ENCODE results near the gene PHF12. TPM values are rescaled to one million over a fixed set of nuclear protein-coding genes. Genes with fewer than 3 reads are reported as not detected.
A peak's percentile ranks its signal among the peaks of the same experiment; 100 is the strongest.

PHF12 gene
- total RNA-seq (2021; fragmentation: NEBNext Ultra II Directional; extraction: Animal tissue kit (Norgen Biotek cat#: 25700)): 57.7 and 65.7 TPM in 2 replicates
- polyA plus RNA-seq (2011; rRNA removed): 38.8 and 74.8 TPM in 2 replicates
- 35.5 TPM for polyA plus RNA-seq (2011; cell fraction: cytosol; rRNA removed)
- polyA plus RNA-seq (2011; cell fraction: nucleus; rRNA removed): 143 TPM
- 54.3 to 66.0 TPM (median 57.0 TPM) in 4 replicates for polyA plus RNA-seq (2012, experiment 1 of 2)
- 18.9 TPM for polyA plus RNA-seq (2012, experiment 2 of 2)
- 30.5 TPM for polyA plus RNA-seq (2013, experiment 1 of 2)
- polyA plus RNA-seq (2013, experiment 2 of 2): 27.9 TPM
- 52.7 and 53.4 TPM in 2 replicates for polyA minus RNA-seq (2011; rRNA and poly(A)+ RNA removed)
- polyA minus RNA-seq (2011; cell fraction: cytosol; rRNA and poly(A)+ RNA removed): 41.7 TPM
- polyA minus RNA-seq (2011; cell fraction: nucleus; rRNA and poly(A)+ RNA removed): 69.0 TPM
- long read RNA-seq, experiment 1, full-length matches to known transcripts: 4 of 42 reads
- long read RNA-seq, experiment 1, partial matches to known transcripts: 21 of 42 reads
- long read RNA-seq, experiment 1, other reads (novel, unspliced or antisense): 17 of 42 reads
- long read RNA-seq, experiment 2, partial matches to known transcripts: 1 of 2 reads
- long read RNA-seq, experiment 2, other reads (novel, unspliced or antisense): 1 of 2 reads

DNA sequence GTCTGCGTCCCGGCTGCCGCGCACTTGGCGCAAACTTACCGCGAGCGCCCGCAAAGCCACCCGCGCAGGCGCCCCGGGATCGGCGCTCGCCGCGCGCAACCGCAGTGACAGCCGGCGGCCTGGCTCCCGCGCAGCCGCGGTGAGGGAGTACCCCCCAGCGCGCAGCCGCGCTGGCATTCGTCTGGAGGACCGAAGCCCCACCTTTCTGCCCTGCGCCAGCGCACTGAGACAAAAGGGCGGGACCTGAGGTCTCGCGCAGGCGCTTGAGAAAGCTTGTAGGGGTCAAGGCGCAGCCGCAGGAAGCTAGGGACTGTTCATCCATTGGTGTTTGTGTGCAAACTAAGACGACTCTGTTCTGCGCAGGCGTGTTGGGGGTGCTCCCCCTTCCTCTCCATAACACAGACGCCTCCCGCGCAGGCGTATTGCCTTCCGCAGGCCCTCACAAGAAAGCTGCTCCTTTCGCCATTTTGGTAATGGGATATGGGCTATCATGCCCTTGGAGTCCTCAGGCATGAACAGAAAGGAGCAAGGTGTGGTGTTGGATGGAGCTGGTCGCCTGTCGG is at the start of gene PHF12:
Gene PHF12 (minus strand): TSS at position 91 of the 563 bp plus-strand sequence. CDS start 558 bp downstream, outside the sequence.
- peaks cover 0 to 6% (median under 1%) of the 10 kb centered on the region in 4 experiments; a peak in 2 of 8 replicates for H3K36me3 ChIP-seq (ENCODE audit: control insufficient read depth in 2 of 4, insufficient read depth in 4 of 4, low read length in 3 of 4)
- peak within 1 kb of the TSS; percentile 88; the same call in 1 of the 2 replicates for H2AK5ac ChIP-seq (ENCODE audit: low read depth, low read length)
- H3K23ac ChIP-seq (ENCODE audit: insufficient read length): no peak within 1 kb of the TSS
- peak within 1 kb of the TSS; percentile 65 for H4K5ac ChIP-seq (ENCODE audit: insufficient read length, low read depth, low read length)
- FAIRE-seq (peak; percentile 93), DNase-seq (ENCODE audit: low read depth in 1 of 2, low spot score in 2 of 2) (peak; percentile 97 to 100)
- peaks cover 9% of the 10 kb centered on the region for H3K23me2 ChIP-seq (ENCODE audit: low read depth, low read length)
- H3K4ac ChIP-seq (replicated peaks; ENCODE audit: insufficient read length, low read depth, low read length): peak within 1 kb of the TSS; percentile 80
- H2BK120ac ChIP-seq (replicated peaks; ENCODE audit: low read depth, low read length): peak within 1 kb of the TSS; percentile 51
- no peaks in the 10 kb centered on the region for H3K27me3 ChIP-seq (replicated peaks in 1 of 4; ENCODE audit: control insufficient read depth in 3 of 4, extremely low read depth in 1 of 4, insufficient read depth in 3 of 4, low read length in 3 of 4)
- H3K4me2 ChIP-seq (ENCODE audit: insufficient read depth in 1 of 2, low read depth in 2 of 2, low read length in 2 of 2): peak within 1 kb of the TSS; percentile 95 to 99
- peak within 1 kb of the TSS; percentile 36; the same call in 1 of the 2 replicates for H2AFZ ChIP-seq (ENCODE audit: low read length)
- peaks cover 26 to 43% of the 10 kb centered on the region in 2 experiments for H3K79me2 ChIP-seq (ENCODE audit: control insufficient read depth in 1 of 2, insufficient read depth in 2 of 2, low read length in 2 of 2)
- no peaks in the 10 kb centered on the region; the same call in 1 of the 2 replicates for H3K79me1 ChIP-seq (ENCODE audit: low read depth, low read length)
- ChIA-PET CTCF (ENCODE audit: partially characterized antibody) (interaction anchor here (4.8 to 15.6 kb wide), 2 partner anchors 12 to 164 kb away, joined by 62 to 548 read pairs; no protein-coding TSS in a partner anchor), POLR2A (ENCODE audit: partially characterized antibody) (interaction anchor here (0.6 to 4.1 kb wide), 23 partner anchors 8 to 342 kb away, joined by 3 to 37 read pairs (median 3); partner anchors contain the start of genes FLOT2, NEK8, NUFIP2 and PROCA1)
- peaks cover 2% of the 10 kb centered on the region in 2 experiments for H4K20me1 ChIP-seq (replicated peaks in 1 of 2; ENCODE audit: control insufficient read depth in 1 of 2, insufficient read depth in 2 of 2, low read length in 2 of 2)
- peak within 1 kb of the TSS; percentile 92 for H3K27ac ChIP-seq (ENCODE audit: low read depth, low read length)
- WGBS, 2 experiments (ENCODE audit: extremely low coverage in 1 of 2, insufficient coverage in 1 of 2, insufficient read length in 1 of 2, insufficient replicate concordance in 2 of 2, low coverage in 1 of 2, low lambda C conversion rate in 2 of 2, missing lambda C conversion rate in 1 of 2): 1% methylated on average over 16 of the region's 51 CpGs; no CpG with 5 or more reads in 1 of the 2 experiments
- peak within 1 kb of the TSS; percentile 83 for H3K56ac ChIP-seq (replicated peaks; ENCODE audit: insufficient read length, low read depth, low read length)
- peak within 1 kb of the TSS; percentile 93; the same call in 1 of the 2 replicates for H2BK15ac ChIP-seq (ENCODE audit: low read length)
- H3K4me3 ChIP-seq (ENCODE audit: extremely low read depth in 1 of 4, insufficient read depth in 2 of 4, low read depth in 3 of 4, low read length in 4 of 4): peak within 1 kb of the TSS; percentile 68 to 97 (median 94)
- H2BK20ac ChIP-seq (ENCODE audit: low read length): no peak within 1 kb of the TSS
- peaks cover 9 to 24% (median 13%) of the 10 kb centered on the region in 4 experiments; a peak in 5 of 7 replicates for H3K4me1 ChIP-seq (replicated peaks in 1 of 4; ENCODE audit: control insufficient read depth in 3 of 4, insufficient read depth in 4 of 4, low read length in 3 of 4)
- H3K9ac ChIP-seq (replicated peaks in 1 of 4; ENCODE audit: extremely low read depth in 1 of 4, low read depth in 3 of 4, low read length in 3 of 4): peak within 1 kb of the TSS; percentile 81 to 89 (median 84)
- H2BK5ac ChIP-seq (ENCODE audit: low read depth, low read length): peak within 1 kb of the TSS; percentile 93
- H4K91ac ChIP-seq (replicated peaks; ENCODE audit: insufficient read length, low read length): peak within 1 kb of the TSS; percentile 79
- H4K8ac ChIP-seq (ENCODE audit: extremely low read depth, insufficient read depth, low read length): peak within 1 kb of the TSS; percentile 93
- peak within 1 kb of the TSS; percentile 75 for H3K18ac ChIP-seq (ENCODE audit: extremely low read depth, low read length)
- H3K14ac ChIP-seq (ENCODE audit: insufficient read length): no peak within 1 kb of the TSS
- peak within 1 kb of the TSS; percentile 81 for H2BK12ac ChIP-seq (ENCODE audit: low read depth, low read length)
- no peaks in the 10 kb centered on the region for H3K9me3 ChIP-seq (ENCODE audit: insufficient read depth in 2 of 2, low read depth in 1 of 2, low read length in 1 of 2)
- no peak for TF ChIP-seq CBX5 (IDR thresholded peaks at IDR 0.05; ENCODE audit: low read depth, low read length)
- TF ChIP-seq SRF (IDR thresholded peaks at IDR 0.05; ENCODE audit: low read depth, low read length): no peak
- no peak for TF ChIP-seq CEBPB (IDR thresholded peaks at IDR 0.05; ENCODE audit: low read depth, low read length)
- TF ChIP-seq GTF2F1 (IDR thresholded peaks at IDR 0.05; ENCODE audit: borderline replicate concordance, low read depth, low read length): no peak
- TF ChIP-seq SP4 (IDR thresholded peaks at IDR 0.05; ENCODE audit: low read length): peak; percentile 89; the same call in 1 of the 2 replicates
- TF ChIP-seq, protein P1, sequence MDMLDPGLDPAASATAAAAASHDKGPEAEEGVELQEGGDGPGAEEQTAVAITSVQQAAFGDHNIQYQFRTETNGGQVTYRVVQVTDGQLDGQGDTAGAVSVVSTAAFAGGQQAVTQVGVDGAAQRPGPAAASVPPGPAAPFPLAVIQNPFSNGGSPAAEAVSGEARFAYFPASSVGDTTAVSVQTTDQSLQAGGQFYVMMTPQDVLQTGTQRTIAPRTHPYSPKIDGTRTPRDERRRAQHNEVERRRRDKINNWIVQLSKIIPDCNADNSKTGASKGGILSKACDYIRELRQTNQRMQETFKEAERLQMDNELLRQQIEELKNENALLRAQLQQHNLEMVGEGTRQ (IDR thresholded peaks at IDR 0.05; ENCODE audit: low read length): no peak
- no peak for TF ChIP-seq MAFK (IDR thresholded peaks at IDR 0.05; ENCODE audit: low read depth, low read length)
- no peak for TF ChIP-seq ZNF274 (IDR thresholded peaks at IDR 0.05; ENCODE audit: borderline replicate concordance, extremely low read depth, low read length)
- peak; percentile 99 for TF ChIP-seq NRF1 (IDR thresholded peaks at IDR 0.05; ENCODE audit: low read depth, low read length)
